D721Med (cell line): ENCODE measurements around the gene CRACR2B.
A peak's percentile ranks its signal among the peaks of the same experiment; 100 is the strongest.

Experiments used
- DNase-seq: peaks from one replicate; pipeline ENCODE4 v3.0.0; 2011; ENCODE audit warnings: low spot score; ENCODE audit not compliant: insufficient read length
- FAIRE-seq: peaks from 2 replicates; lab custom pipeline; 2011; peaks lifted over from hg19 to GRCh38; lab: Jason Lieb, UNC
- TF ChIP-seq, protein P1 (sequence below): IDR thresholded peaks from 2 replicates; pipeline ENCODE4 v1.5.1; 2012; ENCODE audit warnings: mild to moderate bottlenecking, control low read depth; ENCODE audit not compliant: insufficient read depth; ENCODE audit errors: missing control alignments

Gene CRACR2B

DNA sequence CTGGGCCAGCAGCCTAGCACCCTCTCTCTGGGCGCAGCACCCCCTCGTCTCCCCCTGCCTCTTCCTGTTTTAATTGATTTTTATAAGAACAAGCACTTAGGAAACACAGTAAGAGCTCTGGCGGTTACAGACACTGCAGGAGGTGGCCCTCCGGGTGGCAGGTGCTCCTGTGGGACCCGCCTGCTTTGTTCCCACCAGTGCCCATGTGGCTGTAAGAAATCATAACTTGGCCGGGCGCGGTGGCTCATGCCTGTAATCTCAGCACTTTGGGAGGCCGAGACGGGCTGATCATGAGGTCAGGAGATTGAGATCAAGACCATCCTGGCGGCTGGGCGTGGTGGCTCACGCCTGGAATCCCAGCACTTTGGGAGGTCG lies 33.4 kb downstream of the CRACR2B start:
- TF ChIP-seq, protein P1, sequence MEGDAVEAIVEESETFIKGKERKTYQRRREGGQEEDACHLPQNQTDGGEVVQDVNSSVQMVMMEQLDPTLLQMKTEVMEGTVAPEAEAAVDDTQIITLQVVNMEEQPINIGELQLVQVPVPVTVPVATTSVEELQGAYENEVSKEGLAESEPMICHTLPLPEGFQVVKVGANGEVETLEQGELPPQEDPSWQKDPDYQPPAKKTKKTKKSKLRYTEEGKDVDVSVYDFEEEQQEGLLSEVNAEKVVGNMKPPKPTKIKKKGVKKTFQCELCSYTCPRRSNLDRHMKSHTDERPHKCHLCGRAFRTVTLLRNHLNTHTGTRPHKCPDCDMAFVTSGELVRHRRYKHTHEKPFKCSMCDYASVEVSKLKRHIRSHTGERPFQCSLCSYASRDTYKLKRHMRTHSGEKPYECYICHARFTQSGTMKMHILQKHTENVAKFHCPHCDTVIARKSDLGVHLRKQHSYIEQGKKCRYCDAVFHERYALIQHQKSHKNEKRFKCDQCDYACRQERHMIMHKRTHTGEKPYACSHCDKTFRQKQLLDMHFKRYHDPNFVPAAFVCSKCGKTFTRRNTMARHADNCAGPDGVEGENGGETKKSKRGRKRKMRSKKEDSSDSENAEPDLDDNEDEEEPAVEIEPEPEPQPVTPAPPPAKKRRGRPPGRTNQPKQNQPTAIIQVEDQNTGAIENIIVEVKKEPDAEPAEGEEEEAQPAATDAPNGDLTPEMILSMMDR, result no peak
- no peak for DNase-seq
- no peak for FAIRE-seq

DNA sequence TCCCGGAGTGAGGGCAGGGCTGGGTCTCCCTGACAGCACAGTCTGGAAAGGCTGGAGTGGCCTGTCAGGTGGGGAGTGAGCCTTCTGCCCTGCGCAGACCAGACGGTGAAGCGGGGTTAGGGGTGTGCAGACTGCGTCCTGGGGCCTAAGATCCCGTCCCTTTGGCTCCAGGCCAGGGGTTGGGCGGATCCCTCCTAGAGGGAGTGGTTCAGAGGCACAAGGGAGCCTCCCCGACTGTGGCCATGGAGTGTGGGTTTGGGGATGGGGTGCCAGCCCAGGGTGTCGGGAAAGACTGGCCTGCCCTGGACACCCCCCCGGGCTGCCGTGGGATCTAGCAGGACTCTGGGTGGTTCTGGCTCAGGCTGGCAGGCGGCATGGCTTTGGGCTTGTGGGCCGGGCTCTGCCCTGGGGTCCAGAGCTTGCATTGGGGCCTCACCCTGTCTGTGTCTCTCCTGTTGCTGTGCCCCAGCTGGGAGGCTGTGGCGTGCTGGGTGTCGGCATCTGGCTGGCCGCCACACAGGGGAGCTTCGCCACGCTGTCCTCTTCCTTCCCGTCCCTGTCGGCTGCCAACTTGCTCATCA lies 34.5 kb downstream of the CRACR2B start:
- FAIRE-seq, result no peak
- TF ChIP-seq, protein P1, result no peak
- no peak for DNase-seq

- FAIRE-seq (no peak), DNase-seq (no peak)
- TF ChIP-seq, protein P1, result no peak
Measured at GRCh38 chr11:862696-863022, 34.9 kb downstream of the CRACR2B start.

- TF ChIP-seq, protein P1, result no peak
- no peak for FAIRE-seq
Measured at GRCh38 chr11:863023-863909, 35.5 kb downstream of the CRACR2B start.

GRCh38 chr11:863910-864827 lies 36.5 kb downstream of the CRACR2B start:
- DNase-seq (no peak), FAIRE-seq (no peak)
- TF ChIP-seq, protein P1, result no peak

More at GRCh38 chr11:863023-863909, 35.5 kb downstream of the CRACR2B start:
- DNase-seq, result peak; percentile 60

- FAIRE-seq, result no peak
- DNase-seq, result no peak
- TF ChIP-seq, protein P1, result no peak
Measured at GRCh38 chr11:864898-865297, 37.2 kb downstream of the CRACR2B start.
